Measurements from ENCODE around the gene UBE2L3.

GRCh38 chr22:21663738-21664137, 96.2 kb downstream of the UBE2L3 start:
- TF ChIP-seq, protein P1, sequence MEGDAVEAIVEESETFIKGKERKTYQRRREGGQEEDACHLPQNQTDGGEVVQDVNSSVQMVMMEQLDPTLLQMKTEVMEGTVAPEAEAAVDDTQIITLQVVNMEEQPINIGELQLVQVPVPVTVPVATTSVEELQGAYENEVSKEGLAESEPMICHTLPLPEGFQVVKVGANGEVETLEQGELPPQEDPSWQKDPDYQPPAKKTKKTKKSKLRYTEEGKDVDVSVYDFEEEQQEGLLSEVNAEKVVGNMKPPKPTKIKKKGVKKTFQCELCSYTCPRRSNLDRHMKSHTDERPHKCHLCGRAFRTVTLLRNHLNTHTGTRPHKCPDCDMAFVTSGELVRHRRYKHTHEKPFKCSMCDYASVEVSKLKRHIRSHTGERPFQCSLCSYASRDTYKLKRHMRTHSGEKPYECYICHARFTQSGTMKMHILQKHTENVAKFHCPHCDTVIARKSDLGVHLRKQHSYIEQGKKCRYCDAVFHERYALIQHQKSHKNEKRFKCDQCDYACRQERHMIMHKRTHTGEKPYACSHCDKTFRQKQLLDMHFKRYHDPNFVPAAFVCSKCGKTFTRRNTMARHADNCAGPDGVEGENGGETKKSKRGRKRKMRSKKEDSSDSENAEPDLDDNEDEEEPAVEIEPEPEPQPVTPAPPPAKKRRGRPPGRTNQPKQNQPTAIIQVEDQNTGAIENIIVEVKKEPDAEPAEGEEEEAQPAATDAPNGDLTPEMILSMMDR (IDR thresholded peaks at IDR 0.05) = no peak
- no peak for TF ChIP-seq POLR2A (IDR thresholded peaks at IDR 0.05)
